ENCODE data around the gene ARHGAP25. TPM values are rescaled to one million over a fixed set of nuclear protein-coding genes. Genes with fewer than 3 reads are reported as not detected.
A peak's percentile ranks its signal among the peaks of the same experiment; 100 is the strongest.
"Not testable (repeated sequence)": the region's sequence is repeated elsewhere in the genome, so short reads cannot be mapped to it uniquely, and the experiment has no call there.

ARHGAP25 gene
- polyA plus RNA-seq, 3 donors: 20.8 to 56.8 (median 36.3) TPM

DNA sequence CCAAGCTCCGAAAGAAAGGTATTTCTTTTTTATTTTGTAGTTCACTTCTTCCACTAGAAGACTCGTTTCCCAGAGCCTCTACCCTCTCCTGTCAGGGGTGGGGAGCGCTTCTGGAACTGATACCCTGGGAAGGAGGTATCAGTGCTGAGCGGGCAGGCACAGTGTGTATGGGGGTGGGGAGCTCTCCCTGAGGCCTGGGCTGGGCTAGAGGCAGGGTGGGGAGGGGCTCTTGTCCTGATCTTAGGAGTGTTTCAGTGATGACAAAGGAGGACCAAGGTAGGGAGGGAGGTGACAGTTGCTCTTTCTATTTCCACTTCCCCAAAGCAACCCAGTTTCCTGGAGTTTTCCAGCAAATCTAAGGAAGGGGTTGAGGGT lies 65.4 kb downstream of the ARHGAP25 start:
- intact Hi-C loops (cut with micrococcal nuclease): no loop called here
- Histone ChIP-seq H2AFZ (ENCODE audit: insufficient read depth, low read depth, low read length, poor library complexity, severe bottlenecking) (no peak overlapping the region), H3K4me2 (replicated peaks; ENCODE audit: extremely low read depth, low read length, poor library complexity, severe bottlenecking) (no peak overlapping the region)

DNA sequence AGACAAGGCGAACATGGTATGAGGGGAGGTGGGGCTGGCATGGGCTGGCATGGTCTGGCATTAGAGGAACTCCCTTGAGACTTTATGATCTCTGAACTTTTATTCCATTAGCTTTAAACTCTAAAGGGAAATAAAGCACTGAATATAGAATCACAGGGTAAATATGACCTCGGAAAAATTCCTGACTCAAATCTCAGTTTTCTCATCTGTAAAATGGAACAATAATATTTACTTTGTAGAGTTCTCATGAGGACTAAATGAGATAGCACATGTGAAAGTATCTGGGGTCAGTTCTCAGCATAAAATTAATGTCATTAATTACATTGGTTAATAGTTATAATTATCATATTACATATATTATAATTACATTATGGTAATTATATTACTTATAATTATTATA lies 65.9 kb downstream of the ARHGAP25 start:
- H3K79me2 ChIP-seq (ENCODE audit: insufficient read depth, low read length): peaks cover 78% of the 10 kb centered on the region
- intact Hi-C loops (cut with micrococcal nuclease): no loop called here
- H3K27me3 ChIP-seq (ENCODE audit: control insufficient read depth in 2 of 2, insufficient read depth in 2 of 2, low read length in 2 of 2): no peaks in the 10 kb centered on the region
- H3K4me1 Mint-ChIP-seq: peaks cover 59% of the 10 kb centered on the region
- H3K4me2 ChIP-seq (replicated peaks; ENCODE audit: extremely low read depth, low read length, poor library complexity, severe bottlenecking): no peak overlapping the region
- DNase-seq: no peak
- H2AFZ ChIP-seq (ENCODE audit: insufficient read depth, low read depth, low read length, poor library complexity, severe bottlenecking): no peak overlapping the region
- no peak overlapping the region for H3K9ac ChIP-seq (ENCODE audit: insufficient read depth, low read length, poor library complexity, severe bottlenecking)
- H3K4me1 ChIP-seq (ENCODE audit: control insufficient read depth in 1 of 2, insufficient read depth in 2 of 2, low read length in 2 of 2): peaks cover 65 to 78% of the 10 kb centered on the region in 2 donors
- TF ChIP-seq, protein P1, sequence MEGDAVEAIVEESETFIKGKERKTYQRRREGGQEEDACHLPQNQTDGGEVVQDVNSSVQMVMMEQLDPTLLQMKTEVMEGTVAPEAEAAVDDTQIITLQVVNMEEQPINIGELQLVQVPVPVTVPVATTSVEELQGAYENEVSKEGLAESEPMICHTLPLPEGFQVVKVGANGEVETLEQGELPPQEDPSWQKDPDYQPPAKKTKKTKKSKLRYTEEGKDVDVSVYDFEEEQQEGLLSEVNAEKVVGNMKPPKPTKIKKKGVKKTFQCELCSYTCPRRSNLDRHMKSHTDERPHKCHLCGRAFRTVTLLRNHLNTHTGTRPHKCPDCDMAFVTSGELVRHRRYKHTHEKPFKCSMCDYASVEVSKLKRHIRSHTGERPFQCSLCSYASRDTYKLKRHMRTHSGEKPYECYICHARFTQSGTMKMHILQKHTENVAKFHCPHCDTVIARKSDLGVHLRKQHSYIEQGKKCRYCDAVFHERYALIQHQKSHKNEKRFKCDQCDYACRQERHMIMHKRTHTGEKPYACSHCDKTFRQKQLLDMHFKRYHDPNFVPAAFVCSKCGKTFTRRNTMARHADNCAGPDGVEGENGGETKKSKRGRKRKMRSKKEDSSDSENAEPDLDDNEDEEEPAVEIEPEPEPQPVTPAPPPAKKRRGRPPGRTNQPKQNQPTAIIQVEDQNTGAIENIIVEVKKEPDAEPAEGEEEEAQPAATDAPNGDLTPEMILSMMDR (IDR thresholded peaks at IDR 0.05): no peak
- WGBS (ENCODE audit: insufficient coverage): no CpG with 5 or more reads among the region's 2 CpGs
- peaks cover 7% of the 10 kb centered on the region for H4K20me1 ChIP-seq (ENCODE audit: insufficient read depth, low read length)
- H3K9me3 Mint-ChIP-seq: peaks cover 0 to 11% (median 5%) of the 10 kb centered on the region in 7 donors
- H3K27ac ChIP-seq (ENCODE audit: low read depth in 1 of 2, low read length in 2 of 2): peak overlapping the region; percentile 2 to 35
- no peak overlapping the region for H3K4me3 ChIP-seq (replicated peaks in 1 of 3; ENCODE audit: low read depth in 2 of 3, low read length in 3 of 3)
- H3K4me3 Mint-ChIP-seq: no peak overlapping the region
- no peaks in the 10 kb centered on the region for H3K9me3 ChIP-seq (replicated peaks in 1 of 2; ENCODE audit: control insufficient read depth in 1 of 2, insufficient read depth in 1 of 2, low read length in 2 of 2)
- peaks cover 52% of the 10 kb centered on the region in 2 donors for H3K36me3 Mint-ChIP-seq
- H3K27ac Mint-ChIP-seq: peak overlapping the region in 6 of 7 donors; percentile 73 to 98 (median 88)
- H3K36me3 ChIP-seq (replicated peaks in 1 of 2; ENCODE audit: control insufficient read depth in 1 of 2, insufficient read depth in 2 of 2, low read length in 2 of 2): peaks cover 46 to 71% of the 10 kb centered on the region in 2 donors
- peaks cover 0 to 4% (median 3%) of the 10 kb centered on the region in 3 donors for H3K27me3 Mint-ChIP-seq (ENCODE audit: low read depth in 3 of 3)

More for the DNA sequence above, 65.4 kb downstream of the ARHGAP25 start:
- Histone ChIP-seq H3K4me3 (replicated peaks in 1 of 3; ENCODE audit: low read depth in 2 of 3, low read length in 3 of 3) (no peak overlapping the region), H3K79me2 (ENCODE audit: insufficient read depth, low read length) (peaks cover 78% of the 10 kb centered on the region), H3K27me3 (ENCODE audit: control insufficient read depth in 2 of 2, insufficient read depth in 2 of 2, low read length in 2 of 2) (no peaks in the 10 kb centered on the region), H3K9ac (ENCODE audit: insufficient read depth, low read length, poor library complexity, severe bottlenecking) (no peak overlapping the region), H4K20me1 (ENCODE audit: insufficient read depth, low read length) (peaks cover 6% of the 10 kb centered on the region), H3K27ac (ENCODE audit: low read depth in 1 of 2, low read length in 2 of 2) (peak overlapping the region; percentile 2 to 35), H3K9me3 (replicated peaks in 1 of 2; ENCODE audit: control insufficient read depth in 1 of 2, insufficient read depth in 1 of 2, low read length in 2 of 2) (no peaks in the 10 kb centered on the region), H3K36me3 (replicated peaks in 1 of 2; ENCODE audit: control insufficient read depth in 1 of 2, insufficient read depth in 2 of 2, low read length in 2 of 2) (peaks cover 41 to 66% of the 10 kb centered on the region in 2 donors), H3K4me1 (ENCODE audit: control insufficient read depth in 1 of 2, insufficient read depth in 2 of 2, low read length in 2 of 2) (peaks cover 68 to 78% of the 10 kb centered on the region in 2 donors)
- Mint-ChIP-seq H3K27ac (peak overlapping the region; percentile 73 to 98 (median 86)), H3K27me3 (ENCODE audit: low read depth in 3 of 3) (peaks cover 0 to 4% (median 3%) of the 10 kb centered on the region in 3 donors), H3K4me1 (peaks cover 59% of the 10 kb centered on the region), H3K9me3 (peaks cover 0 to 11% (median 5%) of the 10 kb centered on the region in 7 donors), H3K36me3 (peaks cover 56 to 57% of the 10 kb centered on the region in 2 donors), H3K4me3 (no peak overlapping the region)
- DNase-seq: no peak
- 100% methylated on average over 1 of the region's 4 CpGs for WGBS (ENCODE audit: insufficient coverage)
- TF ChIP-seq, protein P1 (IDR thresholded peaks at IDR 0.05): no peak

DNA sequence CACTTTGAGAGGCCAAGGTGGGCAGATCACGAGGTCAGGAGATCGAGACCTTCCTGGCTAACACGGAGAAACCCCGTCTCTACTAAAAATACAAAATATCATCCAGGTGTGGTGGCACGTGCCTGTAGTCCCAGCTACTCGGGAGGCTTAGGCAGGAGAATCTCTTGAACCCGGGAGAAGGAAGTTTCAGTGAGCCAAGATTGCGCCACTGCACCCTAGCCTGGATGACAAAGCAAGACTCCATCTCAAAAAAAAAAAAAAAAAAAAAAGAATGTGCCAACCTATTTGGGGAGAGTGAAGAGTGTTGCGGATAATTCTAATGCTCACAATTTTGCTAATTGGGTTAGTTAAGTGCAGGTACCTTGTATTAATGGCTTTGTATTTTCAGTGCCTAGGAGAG lies 67.5 kb downstream of the ARHGAP25 start:
- H3K9ac ChIP-seq (ENCODE audit: insufficient read depth, low read length, poor library complexity, severe bottlenecking); H3K27me3 ChIP-seq (ENCODE audit: control insufficient read depth in 2 of 2, insufficient read depth in 2 of 2, low read length in 2 of 2); H3K4me3 ChIP-seq (replicated peaks in 1 of 3; ENCODE audit: low read depth in 2 of 3, low read length in 3 of 3); intact Hi-C loops (cut with micrococcal nuclease); H3K9me3 Mint-ChIP-seq; H2AFZ ChIP-seq (ENCODE audit: insufficient read depth, low read depth, low read length, poor library complexity, severe bottlenecking); H3K4me3 Mint-ChIP-seq; H3K9me3 ChIP-seq (replicated peaks in 1 of 2; ENCODE audit: control insufficient read depth in 1 of 2, insufficient read depth in 1 of 2, low read length in 2 of 2); H3K27me3 Mint-ChIP-seq (ENCODE audit: low read depth in 3 of 3): not testable (repeated sequence)
- Histone ChIP-seq H3K4me2 (replicated peaks; ENCODE audit: extremely low read depth, low read length, poor library complexity, severe bottlenecking) (peak overlapping the region; percentile 37), H3K79me2 (ENCODE audit: insufficient read depth, low read length) (peaks cover 73% of the 10 kb centered on the region), H4K20me1 (ENCODE audit: insufficient read depth, low read length) (peaks cover 10% of the 10 kb centered on the region), H3K36me3 (replicated peaks in 1 of 2; ENCODE audit: control insufficient read depth in 1 of 2, insufficient read depth in 2 of 2, low read length in 2 of 2) (peaks cover 45 to 75% of the 10 kb centered on the region in 2 donors), H3K27ac (ENCODE audit: low read depth in 1 of 2, low read length in 2 of 2) (peak overlapping the region; percentile 36 to 74), H3K4me1 (ENCODE audit: control insufficient read depth in 1 of 2, insufficient read depth in 2 of 2, low read length in 2 of 2) (peaks cover 67 to 78% of the 10 kb centered on the region in 2 donors)
- peaks cover 58% of the 10 kb centered on the region for H3K4me1 Mint-ChIP-seq
- WGBS (ENCODE audit: insufficient coverage): 10% methylated on average over 2 of the region's 9 CpGs
- H3K36me3 Mint-ChIP-seq: peaks cover 44 to 51% of the 10 kb centered on the region in 2 donors
- H3K27ac Mint-ChIP-seq: peak overlapping the region in 1 of 7 donors; percentile 90
- peak in 2 of 3 donors; percentile 46 to 57 for DNase-seq

All from CD14-positive monocyte (primary cell).